Cortex of kidney (tissue), 1 donor: ENCODE measurements around the gene TTC3.
"Not testable (repeated sequence)": the region's sequence is repeated elsewhere in the genome, so short reads cannot be mapped to it uniquely, and the experiment has no call there.

Experiments
- DNase-seq: peaks from one replicate; lab custom pipeline; 2025; lab: John Stamatoyannopoulos, UW

The TTC3 gene

DNA sequence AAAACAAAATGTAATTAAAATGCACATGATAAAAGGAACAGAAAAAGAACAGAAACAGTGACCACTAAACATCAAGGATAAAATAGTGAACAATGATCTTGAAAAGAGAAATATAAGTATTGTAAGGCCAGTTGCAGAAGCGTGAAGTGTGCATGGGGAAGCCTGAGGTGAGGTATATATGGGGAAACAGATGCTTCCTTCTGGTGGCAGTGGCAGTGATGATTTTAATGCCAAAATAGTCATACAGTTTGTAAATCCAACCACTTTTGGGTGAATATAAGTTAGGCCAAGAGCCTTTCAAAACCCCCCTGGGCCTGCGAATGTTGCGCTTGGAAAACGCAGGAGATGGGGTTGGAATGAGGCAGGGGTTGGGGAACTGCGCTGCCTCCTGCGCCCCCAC is 27.3 kb downstream of the TTC3 start:
- no peak for DNase-seq

DNA sequence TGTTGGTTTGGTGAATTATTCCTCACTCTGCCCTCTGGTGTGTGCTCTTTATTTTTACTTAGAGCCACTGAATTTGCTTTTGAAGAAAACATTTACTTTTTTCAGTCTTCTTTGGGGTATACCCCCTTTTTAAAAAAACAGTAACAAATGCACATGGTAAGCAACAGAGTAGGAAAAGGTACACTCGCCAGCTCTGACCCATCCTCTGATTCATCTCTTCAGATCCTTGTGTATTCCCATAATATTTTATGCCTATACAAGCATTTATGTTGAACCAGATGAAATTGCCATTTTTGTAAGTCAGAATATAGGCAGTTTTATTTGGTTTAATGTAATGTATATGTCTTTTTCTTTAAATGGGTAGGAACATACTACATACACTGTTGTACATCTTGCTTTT is 28.3 kb downstream of the TTC3 start:
- DNase-seq = no peak

DNA sequence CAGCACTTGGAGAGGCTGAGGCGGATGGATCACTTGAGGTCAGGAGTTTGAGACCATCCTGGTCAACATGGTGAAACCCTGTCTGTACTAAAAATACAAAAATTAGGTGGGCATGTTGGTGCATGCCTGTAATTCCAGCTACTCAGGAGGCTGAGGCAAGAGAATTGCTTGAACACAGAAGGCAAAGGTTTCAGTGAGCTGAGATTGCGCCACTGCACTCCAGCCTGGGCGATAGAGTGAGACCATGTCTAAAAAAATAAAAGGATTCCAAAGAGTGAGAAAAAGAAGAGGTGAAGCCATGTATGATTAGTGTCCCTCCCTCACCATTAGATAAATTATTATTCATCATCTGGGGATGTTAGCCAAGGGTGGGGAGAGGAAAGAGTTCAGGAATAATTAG is 29.7 kb downstream of the TTC3 start:
- DNase-seq = not testable (repeated sequence)

DNA sequence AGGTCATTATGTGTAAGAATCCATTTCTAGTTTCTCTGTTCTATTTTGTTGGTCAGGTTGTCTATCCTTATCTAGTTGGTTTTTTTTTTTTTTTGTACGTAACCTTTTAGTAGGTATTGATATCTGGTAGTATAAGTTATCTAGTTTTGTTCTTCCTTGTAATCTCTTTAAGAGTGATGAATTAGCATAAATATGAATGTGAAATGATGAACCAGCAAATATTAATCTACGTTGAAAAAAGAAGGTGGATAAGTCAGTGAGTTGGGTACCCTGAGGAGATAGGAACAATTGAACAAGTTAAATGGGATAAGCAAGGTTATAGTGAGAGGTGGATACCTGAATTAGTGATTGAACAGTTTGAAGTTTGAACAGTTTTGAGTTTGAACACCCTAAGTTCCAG is 33.9 kb downstream of the TTC3 start:
- DNase-seq = no peak

DNA sequence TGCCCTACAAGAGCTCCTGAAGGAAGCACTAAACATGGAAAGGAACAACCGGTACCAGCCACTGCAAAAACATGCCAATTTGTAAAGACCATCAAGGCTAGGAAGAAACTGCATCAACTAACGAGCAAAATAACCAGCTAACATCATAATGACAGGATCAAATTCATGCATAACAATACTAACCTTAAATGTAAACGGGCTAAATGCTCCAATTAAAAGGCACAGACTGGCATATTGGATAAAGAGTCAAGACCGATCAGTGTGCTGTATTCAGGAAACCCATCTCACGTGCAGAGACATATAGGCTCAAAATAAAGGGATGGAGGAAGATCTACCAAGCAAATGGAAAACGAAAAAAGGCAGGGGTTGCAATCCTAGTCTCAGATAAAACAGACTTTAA is 38.0 kb downstream of the TTC3 start:
- DNase-seq = not testable (repeated sequence)

DNA sequence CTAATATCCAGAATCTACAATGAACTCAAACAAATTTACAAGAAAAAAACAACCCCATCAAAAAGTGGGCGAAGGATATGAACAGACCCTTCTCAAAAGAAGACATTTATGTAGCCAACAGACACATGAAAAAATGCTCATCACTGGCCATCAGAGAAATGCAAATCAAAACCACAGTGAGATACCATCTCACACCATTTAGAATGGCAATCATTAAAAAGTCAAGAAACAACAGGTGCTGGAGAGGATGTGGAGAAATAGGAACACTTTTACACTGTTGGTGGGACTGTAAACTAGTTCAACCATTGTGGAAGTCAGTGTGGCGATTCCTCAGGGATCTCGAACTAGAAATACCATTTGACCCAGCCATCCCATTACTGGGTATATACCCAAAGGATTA is 41.2 kb downstream of the TTC3 start:
- DNase-seq = not testable (repeated sequence)

DNA sequence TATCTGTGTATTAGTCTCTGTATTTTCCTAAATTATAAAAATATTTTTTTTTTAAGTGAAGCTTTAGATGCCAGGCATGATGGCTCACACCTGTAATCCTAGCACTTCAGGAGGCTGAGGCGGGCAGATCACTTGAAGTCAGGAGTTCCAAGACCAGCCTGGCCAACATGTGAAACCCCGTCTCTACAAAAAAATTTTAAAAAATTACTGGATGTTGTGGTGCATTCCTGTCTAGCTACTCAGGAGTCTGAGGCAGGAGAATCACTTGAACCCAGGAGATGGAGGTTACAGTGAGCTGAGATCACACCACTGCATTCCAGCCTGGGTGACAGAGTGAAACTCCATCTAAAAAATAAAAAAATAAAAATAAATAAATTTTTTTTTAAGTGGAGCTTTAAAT is 43.4 kb downstream of the TTC3 start:
- DNase-seq = not testable (repeated sequence)

DNA sequence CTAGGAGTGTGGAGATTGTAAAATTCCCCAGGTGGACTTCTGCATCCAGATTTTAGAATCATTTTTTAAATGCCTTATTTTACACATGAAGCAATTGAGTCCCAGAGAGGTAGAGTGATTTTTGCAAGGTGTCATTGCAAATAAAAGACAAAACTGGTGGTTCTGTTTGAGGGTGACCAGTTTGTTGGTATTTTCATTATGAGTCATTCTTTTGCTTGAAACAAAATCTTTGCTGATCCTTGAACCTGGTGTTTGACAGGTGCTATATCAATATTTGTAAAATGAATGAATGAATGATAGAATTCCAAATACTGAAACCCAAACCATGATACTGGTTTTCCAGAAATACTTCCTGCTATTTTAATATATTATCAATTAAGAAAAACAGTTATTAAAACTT is 44.1 kb downstream of the TTC3 start:
- no peak for DNase-seq

DNA sequence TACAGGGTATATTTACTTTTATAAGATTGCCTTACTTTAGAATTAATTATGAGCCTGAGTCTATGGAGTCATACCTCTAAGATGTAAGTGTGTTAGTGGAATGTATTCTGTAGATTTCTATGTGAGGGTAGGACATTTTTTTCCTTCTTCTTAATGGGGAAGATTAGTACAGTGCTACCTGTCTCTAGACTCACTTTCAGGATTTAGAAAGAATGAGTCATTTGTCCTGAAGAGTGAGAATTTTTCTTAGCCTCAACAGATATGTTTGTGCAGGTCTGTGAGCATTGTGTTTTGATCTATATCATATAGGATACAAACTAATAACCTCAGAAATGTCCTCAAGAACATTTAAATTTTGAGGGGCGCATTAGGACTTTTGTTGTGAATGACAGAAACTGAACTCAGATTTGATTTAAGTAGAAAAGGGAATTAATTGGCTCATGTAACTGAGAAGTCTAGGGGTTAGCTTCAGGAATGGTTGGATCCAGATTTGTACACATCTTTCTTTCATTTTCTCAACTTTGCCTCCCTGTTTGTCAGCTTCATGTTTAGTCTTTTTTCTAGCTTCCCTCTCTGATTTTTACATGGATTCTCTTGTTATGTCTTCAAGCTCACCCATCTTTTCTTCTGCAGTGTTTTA is 45.3 kb downstream of the TTC3 start:
- DNase-seq = no peak

DNA sequence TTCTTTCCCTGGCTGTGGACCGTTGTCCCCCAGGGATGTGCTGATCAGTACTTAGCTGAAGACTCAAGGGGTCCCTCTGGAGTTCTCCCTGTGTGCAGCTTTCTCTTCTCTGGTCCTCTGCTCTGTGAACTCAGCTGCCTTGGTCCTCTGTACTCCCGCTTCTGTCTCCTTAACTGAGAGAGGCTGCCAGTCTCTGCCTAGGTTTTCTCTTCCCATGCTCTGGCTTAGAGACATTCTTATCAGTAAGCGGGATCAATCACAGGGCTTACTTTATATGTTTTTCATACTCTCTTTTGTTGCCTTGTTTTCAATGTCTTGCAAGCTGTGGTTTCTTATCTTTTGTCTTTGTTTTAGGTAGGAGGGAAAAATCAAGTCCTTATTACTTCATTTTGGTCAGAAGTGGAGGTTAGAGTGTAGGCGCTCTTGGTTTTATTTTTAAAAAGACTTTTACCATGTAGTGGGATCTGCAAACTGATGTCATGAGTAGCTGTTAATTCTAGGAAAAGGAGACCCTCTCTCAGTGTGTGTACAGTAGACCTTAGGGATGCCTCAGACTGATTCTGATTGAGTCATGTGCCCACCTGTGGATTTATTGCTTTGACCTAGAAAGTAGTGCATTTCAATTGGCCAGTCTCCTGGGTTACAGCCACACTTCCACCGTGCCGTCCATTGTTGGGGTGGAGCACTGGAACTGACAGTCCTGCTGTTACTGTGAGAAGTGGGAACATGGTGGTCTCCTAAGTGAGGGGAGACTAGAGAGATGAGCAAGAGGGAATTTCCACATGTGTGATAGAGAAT is 46.6 kb downstream of the TTC3 start:
- DNase-seq = no peak

DNA sequence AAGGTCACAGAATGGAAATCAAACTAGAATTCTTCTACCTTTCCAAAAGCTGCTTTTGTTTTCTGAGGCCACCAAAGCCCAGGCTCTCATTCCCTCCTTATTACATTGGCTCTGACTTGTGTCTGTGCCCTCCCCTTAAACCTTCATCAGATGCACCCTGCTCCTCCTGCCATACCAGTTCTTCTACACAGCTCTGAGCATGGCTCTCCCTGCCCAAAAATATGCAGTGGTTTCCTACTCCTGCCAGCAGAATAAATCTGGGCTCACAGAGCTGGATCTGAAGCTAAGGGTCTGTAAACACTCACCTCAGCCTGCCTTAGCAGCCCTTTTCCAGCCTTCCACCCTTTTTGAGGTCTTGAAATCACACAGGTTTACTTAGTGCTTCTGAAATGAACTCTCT is 55.0 kb downstream of the TTC3 start:
- DNase-seq = no peak

DNA sequence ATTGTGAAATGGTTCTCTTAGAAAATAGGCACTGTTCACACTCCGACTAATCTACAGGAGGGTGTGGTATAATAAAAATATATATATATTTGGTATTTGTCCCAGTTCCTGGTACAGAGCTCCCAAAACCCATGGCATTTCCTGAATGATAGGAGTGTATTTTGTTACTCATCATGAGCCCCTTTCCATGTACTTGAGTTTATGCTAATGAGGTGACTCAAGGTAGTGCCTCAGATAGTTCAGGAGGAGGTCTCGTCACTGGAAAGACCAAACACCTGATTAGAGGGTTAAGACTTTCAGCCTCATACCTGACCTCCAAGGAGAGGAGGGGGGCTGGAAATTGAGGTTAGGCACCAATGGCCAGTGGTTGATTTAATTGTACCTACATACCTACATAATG is 57.9 kb downstream of the TTC3 start:
- no peak for DNase-seq

DNA sequence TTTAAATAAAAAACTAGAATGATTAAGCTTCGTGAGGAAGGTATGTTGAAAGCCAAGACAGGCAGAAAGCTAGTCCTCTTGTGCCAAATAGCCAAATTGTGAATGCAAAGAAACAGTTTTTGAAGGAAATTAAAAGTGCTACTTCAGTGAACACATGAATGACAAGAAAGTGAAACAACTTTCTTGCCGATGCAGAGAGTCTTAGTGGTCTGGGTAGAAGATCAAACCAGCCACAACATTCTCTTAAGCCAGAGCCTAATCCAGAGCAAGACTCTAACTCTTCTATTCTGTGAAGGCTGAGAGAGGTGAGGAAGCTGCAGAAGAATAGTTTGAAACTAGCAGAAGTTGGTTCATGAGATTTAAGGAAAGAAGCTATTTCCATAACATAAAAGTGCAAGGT is 63.2 kb downstream of the TTC3 start:
- no peak for DNase-seq

DNA sequence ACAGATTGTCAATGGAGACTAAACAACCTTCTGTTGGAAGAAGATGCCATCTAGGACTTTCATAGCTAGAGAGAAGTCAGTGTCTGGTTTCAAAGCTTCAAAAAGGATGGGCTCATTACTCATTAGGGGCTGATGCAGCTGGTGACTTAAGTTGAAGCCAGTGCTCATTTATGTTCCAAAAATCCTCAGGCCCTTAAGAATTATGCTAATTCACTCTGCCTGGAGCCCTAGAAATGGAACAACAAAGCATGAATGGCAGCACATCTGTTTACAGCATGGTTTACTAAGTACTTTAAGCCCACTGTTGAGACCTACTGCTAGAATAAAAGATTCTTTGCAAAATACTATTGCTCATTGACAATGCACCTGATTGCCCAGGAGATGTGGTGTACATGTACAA is 63.7 kb downstream of the TTC3 start:
- no peak for DNase-seq

DNA sequence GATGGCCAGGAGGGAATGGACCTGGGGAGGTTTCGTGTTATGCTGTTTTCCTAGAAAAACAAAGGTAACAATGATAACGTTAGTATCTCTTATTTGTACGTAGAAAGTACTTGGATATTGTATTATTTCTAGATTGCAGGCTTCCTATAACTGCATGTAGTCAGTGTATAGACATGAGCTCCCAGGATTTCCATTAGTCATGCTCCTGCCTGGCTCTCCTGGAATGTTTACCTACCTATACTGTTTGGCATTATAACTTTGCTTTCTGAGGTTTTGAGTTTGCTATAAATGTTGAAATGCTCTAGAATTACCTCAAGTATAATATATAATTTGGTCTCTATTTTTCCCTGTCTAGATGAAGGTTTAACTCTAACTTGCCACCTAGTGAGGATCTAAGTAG is 66.1 kb downstream of the TTC3 start:
- no peak for DNase-seq

DNA sequence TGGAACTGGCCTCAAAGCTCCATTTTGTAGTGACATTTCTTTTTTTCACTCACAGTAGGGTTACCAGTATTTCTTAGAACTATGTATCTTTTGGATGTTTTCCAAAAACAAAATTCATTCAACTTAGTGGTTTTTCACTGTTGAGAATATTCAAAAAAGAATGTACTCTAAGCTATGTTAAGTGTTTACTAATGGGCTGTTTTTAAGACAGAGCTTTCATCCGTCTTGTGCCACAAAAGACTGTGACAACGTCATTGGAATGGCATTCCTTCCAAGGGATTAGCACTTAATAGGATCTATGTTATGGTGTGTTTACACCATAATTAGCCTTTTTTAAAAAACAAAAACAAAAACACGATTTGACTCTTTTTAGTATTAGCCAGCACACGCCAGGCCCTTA is 66.8 kb downstream of the TTC3 start:
- no peak for DNase-seq

DNA sequence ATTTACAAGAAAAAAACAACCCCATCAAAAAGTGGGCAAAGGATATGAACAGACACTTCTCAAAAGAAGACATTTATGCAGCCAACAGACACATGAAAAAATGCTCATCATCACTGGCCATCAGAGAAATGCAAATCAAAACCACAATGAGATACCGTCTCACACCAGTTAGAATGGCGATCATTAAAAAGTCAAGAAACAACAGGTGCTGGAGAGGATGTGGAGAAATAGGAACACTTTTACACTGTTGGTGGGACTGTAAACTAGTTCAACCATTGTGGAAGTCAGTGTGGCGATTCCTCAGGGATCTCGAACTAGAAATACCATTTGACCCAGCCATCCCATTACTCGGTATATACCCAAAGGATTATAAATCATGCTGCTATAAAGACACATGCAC is 70.3 kb downstream of the TTC3 start:
- DNase-seq = not testable (repeated sequence)

DNA sequence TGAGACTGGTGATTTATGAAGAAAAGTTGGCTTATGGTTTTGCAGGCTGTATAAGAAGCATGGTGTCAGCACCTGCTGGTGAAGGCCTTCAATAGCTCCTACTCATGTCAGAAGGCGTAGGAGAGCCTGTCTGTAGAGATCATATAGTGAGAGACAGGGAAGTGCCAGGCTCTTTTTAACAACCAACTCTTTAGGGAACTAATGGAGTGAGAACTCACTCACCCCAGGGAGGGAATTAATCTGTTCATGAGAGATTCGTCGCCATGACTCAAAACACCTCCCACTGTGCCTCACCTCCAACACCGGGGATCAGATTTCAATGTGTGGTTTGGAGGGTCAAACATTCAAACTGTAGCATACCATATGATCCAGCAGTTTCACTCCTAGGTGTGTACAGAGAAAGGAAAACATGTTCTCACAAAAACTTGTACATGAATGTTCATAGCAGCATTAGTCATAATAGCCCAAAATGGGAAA is 72.6 kb downstream of the TTC3 start:
- no peak for DNase-seq

DNA sequence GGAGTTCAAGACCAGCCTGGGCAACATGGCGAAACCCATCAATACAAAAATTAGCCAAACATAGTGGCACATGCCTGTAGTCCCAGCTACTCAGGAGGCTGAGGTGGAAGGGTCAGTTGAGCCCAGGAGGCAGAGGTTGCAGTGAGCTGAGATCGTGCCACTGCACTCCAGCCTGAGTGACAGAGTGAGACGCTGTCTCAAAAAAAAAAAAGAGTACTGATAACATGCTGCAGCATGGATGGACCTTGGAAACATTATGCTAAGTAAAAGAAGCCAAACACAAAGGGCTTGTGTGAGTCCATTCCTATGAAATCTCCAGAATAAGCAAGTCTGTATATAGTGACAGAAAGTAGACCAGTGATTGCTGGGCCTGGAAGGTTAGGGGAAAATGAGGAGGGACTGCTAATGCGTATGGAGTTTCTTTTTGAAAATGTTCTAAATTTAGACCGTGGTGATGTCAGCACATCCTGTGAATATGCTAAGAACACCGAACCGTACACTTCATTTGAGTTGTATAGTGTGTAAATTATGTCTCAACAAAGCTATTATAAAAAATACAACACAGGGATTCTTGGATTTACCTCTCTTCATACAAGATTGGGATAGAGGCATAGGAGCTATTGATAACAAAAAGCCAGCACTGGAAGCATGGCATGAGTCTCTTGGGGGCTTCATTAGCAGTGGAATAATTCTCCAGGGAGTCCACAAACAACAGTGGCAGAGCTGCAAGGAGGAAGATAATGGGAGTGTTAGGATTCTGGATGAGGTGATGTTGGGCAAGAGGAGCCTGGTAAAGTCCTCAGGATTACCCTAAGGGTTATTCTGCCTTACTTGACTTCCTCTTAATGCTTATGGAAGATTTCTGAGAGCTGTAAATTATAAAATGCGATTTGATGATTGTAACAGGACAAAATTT is 73.5 kb downstream of the TTC3 start:
- DNase-seq = no peak

DNA sequence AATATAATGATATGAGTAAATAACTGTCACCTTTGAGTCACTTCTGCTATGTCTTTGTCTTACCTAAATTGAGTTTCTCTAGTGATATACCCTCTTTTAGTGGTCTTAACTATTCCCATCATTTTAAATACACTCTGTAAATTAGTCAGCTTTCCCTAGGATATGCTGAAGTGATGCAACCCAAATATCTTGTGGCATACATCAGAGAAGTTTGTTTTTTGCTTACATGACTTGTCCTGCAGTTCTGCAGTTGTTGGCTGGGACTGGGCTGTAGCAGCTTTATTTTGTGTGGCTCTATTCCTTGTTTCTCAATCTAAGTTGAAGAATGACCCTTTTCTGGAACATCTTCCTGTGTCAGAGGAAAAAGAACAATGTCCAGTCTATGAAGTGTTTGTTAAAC is 76.4 kb downstream of the TTC3 start:
- no peak for DNase-seq

DNA sequence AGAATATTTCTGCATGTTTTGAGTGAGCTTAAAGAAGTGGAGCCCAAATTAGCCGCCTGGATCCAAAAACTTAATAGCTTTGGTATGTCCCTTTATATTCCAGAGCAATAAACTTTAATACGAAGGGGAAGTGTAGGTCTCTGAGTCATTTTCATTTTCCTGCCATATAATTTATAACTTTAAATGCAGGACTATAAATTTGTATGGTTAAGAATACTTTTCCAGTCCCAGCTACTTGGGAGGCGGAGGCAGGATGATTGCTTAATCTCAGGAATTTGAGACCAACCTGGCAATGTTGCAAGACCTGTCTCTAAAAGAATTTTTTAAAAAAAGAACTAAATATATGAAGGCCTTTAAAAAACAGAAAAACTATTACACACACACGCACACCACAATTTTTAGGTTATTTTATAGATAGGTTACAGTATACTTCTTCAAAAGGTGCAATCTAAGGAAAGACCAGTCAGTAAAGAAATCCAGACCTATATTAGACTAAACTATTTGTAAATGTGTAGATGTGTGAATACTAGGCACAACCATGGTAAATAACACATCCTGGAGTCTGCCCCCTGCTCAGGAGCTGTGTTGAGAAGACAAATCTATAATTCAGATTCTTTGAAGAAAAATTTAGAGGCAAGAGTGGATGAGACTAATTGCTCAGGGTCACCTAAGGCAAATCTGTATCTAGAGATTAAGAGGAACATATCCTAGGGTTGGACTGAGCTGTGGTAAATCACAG is 80.3 kb downstream of the TTC3 start:
- no peak for DNase-seq

DNA sequence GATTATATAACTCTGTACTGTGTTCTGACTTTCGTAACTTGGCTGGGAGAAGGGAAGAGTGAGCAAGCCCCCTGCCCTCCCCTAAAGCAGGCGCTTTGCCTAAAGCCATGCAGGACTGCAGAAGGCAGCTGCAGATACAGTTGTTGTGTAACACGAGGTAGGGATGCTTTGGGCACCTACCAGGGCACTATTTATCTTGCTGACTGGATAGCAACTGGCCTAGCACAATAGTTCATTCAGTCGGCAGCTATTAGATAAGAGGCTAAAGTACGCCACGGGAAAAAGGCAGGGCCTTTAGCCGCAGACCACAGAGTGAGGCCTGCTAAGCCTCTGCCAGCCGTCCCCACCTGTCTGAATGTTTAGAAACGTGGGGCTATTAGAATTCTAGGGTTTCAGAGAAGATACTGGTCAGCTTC is 80.9 kb downstream of the TTC3 start:
- DNase-seq = no peak
